ENCODE measurements around the gene MYO1E.

The MYO1E gene

GRCh38 chr15:59199626-59200465 lies 172.8 kb downstream of the MYO1E start:
- Histone ChIP-seq H3K9me3 (ENCODE audit: control insufficient read depth, insufficient read depth, low read length) (no peaks in the 10 kb centered on the region), H4K20me1 (ENCODE audit: control insufficient read depth, insufficient read depth, low read depth, low read length) (no peaks in the 10 kb centered on the region), H3K27me3 (ENCODE audit: control insufficient read depth, low read length) (no peaks in the 10 kb centered on the region), H3K36me3 (ENCODE audit: control insufficient read depth, low read length) (peaks cover 34% of the 10 kb centered on the region), H3K27ac (ENCODE audit: low read depth, low read length) (no peak overlapping the region), H3K9me2 (replicated peaks; ENCODE audit: control insufficient read depth, low read length) (no peaks in the 10 kb centered on the region), H3F3A (ENCODE audit: control insufficient read depth, insufficient read depth) (no peaks in the 10 kb centered on the region), H3K4me1 (ENCODE audit: control insufficient read depth, low read length) (no peaks in the 10 kb centered on the region), H3K79me2 (ENCODE audit: control insufficient read depth, low read length) (no peaks in the 10 kb centered on the region), H3K4me3 (ENCODE audit: low read length) (no peak overlapping the region), H3K4me2 (ENCODE audit: low read length) (no peak overlapping the region)
- TF ChIP-seq CTCF (IDR thresholded peaks at IDR 0.05; ENCODE audit: low read depth, low read length, poor library complexity, severe bottlenecking) (no peak), EZH2phosphoT487 (IDR thresholded peaks at IDR 0.05; ENCODE audit: borderline replicate concordance, low read length) (no peak)

GRCh38 chr15:59197454-59197853 lies 175.2 kb downstream of the MYO1E start:
- H3K4me2 ChIP-seq (ENCODE audit: low read length) = no peak overlapping the region
- TF ChIP-seq EZH2phosphoT487 (IDR thresholded peaks at IDR 0.05; ENCODE audit: borderline replicate concordance, low read length) = no peak
- no peak for TF ChIP-seq CTCF (IDR thresholded peaks at IDR 0.05; ENCODE audit: low read depth, low read length, poor library complexity, severe bottlenecking)
- H3K4me1 ChIP-seq (ENCODE audit: control insufficient read depth, low read length) = no peaks in the 10 kb centered on the region
- H3K4me3 ChIP-seq (ENCODE audit: low read length) = no peak overlapping the region
- H3K79me2 ChIP-seq (ENCODE audit: control insufficient read depth, low read length) = no peaks in the 10 kb centered on the region
- no peaks in the 10 kb centered on the region for H4K20me1 ChIP-seq (ENCODE audit: control insufficient read depth, insufficient read depth, low read depth, low read length)
- H3K9me3 ChIP-seq (ENCODE audit: control insufficient read depth, insufficient read depth, low read length) = no peaks in the 10 kb centered on the region
- no peaks in the 10 kb centered on the region for H3F3A ChIP-seq (ENCODE audit: control insufficient read depth, insufficient read depth)
- no peaks in the 10 kb centered on the region for H3K27me3 ChIP-seq (ENCODE audit: control insufficient read depth, low read length)
- no peak overlapping the region for H3K27ac ChIP-seq (ENCODE audit: low read depth, low read length)
- H3K9me2 ChIP-seq (replicated peaks; ENCODE audit: control insufficient read depth, low read length) = no peaks in the 10 kb centered on the region
- peaks cover 35% of the 10 kb centered on the region for H3K36me3 ChIP-seq (ENCODE audit: control insufficient read depth, low read length)

- no peak overlapping the region for H3K4me3 ChIP-seq (ENCODE audit: low read length)
- H3K27me3 ChIP-seq (ENCODE audit: control insufficient read depth, low read length) = no peaks in the 10 kb centered on the region
- no peak overlapping the region for H3K27ac ChIP-seq (ENCODE audit: low read depth, low read length)
- no peaks in the 10 kb centered on the region for H3K4me1 ChIP-seq (ENCODE audit: control insufficient read depth, low read length)
- no peaks in the 10 kb centered on the region for H3K9me3 ChIP-seq (ENCODE audit: control insufficient read depth, insufficient read depth, low read length)
- H3K79me2 ChIP-seq (ENCODE audit: control insufficient read depth, low read length) = no peaks in the 10 kb centered on the region
- H4K20me1 ChIP-seq (ENCODE audit: control insufficient read depth, insufficient read depth, low read depth, low read length) = no peaks in the 10 kb centered on the region
- TF ChIP-seq CTCF (IDR thresholded peaks at IDR 0.05; ENCODE audit: low read depth, low read length, poor library complexity, severe bottlenecking) (no peak), EZH2phosphoT487 (IDR thresholded peaks at IDR 0.05; ENCODE audit: borderline replicate concordance, low read length) (no peak)
- no peaks in the 10 kb centered on the region for H3K9me2 ChIP-seq (replicated peaks; ENCODE audit: control insufficient read depth, low read length)
- no peak overlapping the region for H3K4me2 ChIP-seq (ENCODE audit: low read length)
- H3K36me3 ChIP-seq (ENCODE audit: control insufficient read depth, low read length) = peaks cover 25% of the 10 kb centered on the region; the same call in 1 of the 2 replicates
- no peaks in the 10 kb centered on the region for H3F3A ChIP-seq (ENCODE audit: control insufficient read depth, insufficient read depth)
These were observed 176.3 kb downstream of the MYO1E start for GRCh38 chr15:59196416-59196815.
